K562 treated with DMSO at 1 percent for 4 hours (cell line): ENCODE data around the gene VDR. TPM values are rescaled to one million over a fixed set of nuclear protein-coding genes. Genes with fewer than 3 reads are reported as not detected.

Experiments used
- total RNA-seq: library from RNA; unstranded; fragments of 300-600 nt; gene quantifications from 2 replicates; pipeline ENCODE4 v1.2.3, GENCODE V29; 2022; ENCODE audit not compliant: insufficient read depth

Gene VDR
- 2.5 and 3.6 TPM in 2 replicates for total RNA-seq

GRCh38 chr12:47904713-47905709 is at the start of gene VDR:
Gene VDR (minus strand): TSS chr12:47904994. CDS start chr12:47879113, 25,881 bp downstream.

DNA sequence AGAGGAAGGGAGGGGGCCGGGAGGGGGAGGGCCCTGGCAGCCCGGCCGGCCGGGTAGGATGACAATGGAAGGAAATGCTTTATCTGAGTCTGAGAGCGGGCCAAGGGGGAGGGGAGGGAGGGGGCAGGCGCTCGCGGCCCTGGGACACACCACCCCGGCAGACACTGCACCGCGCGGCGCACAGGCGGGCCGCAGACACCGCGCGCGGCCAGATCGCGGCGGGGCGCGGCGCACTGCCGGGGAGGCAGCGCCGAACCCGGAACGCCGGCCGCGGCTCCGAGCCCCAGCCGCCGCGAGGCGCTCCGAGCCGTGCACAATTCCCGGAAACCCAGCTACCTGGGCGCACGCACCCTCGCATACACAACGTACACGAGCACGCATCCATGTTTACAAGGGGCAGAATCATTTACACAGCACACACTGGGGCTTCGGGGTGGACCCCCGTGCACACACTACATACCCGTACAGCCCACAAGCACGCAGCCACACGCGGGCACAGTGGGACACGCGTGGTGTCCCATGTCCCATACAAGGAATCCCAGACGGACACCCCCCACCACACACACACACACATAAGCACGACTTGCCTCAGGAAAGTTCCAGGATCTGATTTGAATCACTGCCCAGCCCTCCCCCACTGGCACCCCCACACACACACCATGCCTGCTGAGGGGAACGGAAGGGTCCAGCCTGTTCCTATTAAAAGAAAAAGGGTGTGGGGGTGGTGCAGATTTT is 84.7 kb downstream of the VDR start, which contains the start of gene HDAC7:
Gene HDAC7 (minus strand): TSS at position 8 of the 735 bp plus-strand sequence. CDS start 118 bp downstream, outside the sequence.

Other genes starting within 250 kb of the VDR start
- gene RPAP3, start 199.0 kb downstream of the VDR start, total RNA-seq = 32.0 and 32.4 TPM in 2 replicates
- gene ENDOU, start 179.5 kb downstream of the VDR start, total RNA-seq = not detected in 2 replicates
- gene RAPGEF3, start 146.1 kb downstream of the VDR start, total RNA-seq = 1.3 and 1.5 TPM in 2 replicates
- 41.8 and 59.1 TPM in 2 replicates for gene SLC48A1, start 131.8 kb downstream of the VDR start, total RNA-seq
- 38.0 and 44.7 TPM in 2 replicates for gene HDAC7, start 85.1 kb downstream of the VDR start, total RNA-seq
- gene TMEM106C, start 58.6 kb upstream of the VDR start, total RNA-seq = 89.3 and 92.9 TPM in 2 replicates
- not detected in 2 replicates for gene COL2A1, start 99.5 kb upstream of the VDR start, total RNA-seq
- gene SENP1, start 201.1 kb upstream of the VDR start, total RNA-seq = 9.0 and 13.4 TPM in 2 replicates
- 18.5 and 22.6 TPM in 2 replicates for gene PFKM, start 214.4 kb upstream of the VDR start, total RNA-seq